HepG2 (cell line): ENCODE results near the gene LRRN2. TPM values are rescaled to one million over a fixed set of nuclear protein-coding genes. Genes with fewer than 3 reads are reported as not detected.

Experiments used
- ATAC-seq: fragments of 200-7000 bp; cut with Tn5 transposase; 3 replicates; pipeline ENCODE4 v1.9.1; 2020; ENCODE audit warnings: mild to moderate bottlenecking, moderate library complexity
- BruUV-seq: library from RNA; stranded (reverse); fragments of 400-500 nt; replicated peaks from 2 replicates; lab custom pipeline; 2021; lab: Mats Ljungman, UMichigan
- CTCF ChIA-PET: fragments of 300-600 bp; formaldehyde crosslinking; extraction: SDS; loops from one replicate; lab custom pipeline; 2021; ENCODE audit warnings: low total read pairs, inconsistent platforms, low intra/inter-chr PET ratio; lab: Yijun Ruan, JAX
- POLR2A ChIA-PET: fragments of 350-600 bp; sonication (Branson Sonifier 250); formaldehyde crosslinking; loops from one replicate; lab custom pipeline; 2020; ENCODE audit warnings: antibody characterized with exemption, inconsistent platforms; lab: Yijun Ruan, JAX
- DNase-seq: peaks from one replicate; pipeline ENCODE4 v3.0.0-alpha.2; 2015; ENCODE audit warnings: low spot score
- FAIRE-seq: peaks from 3 replicates; lab custom pipeline; 2011; peaks lifted over from hg19 to GRCh38; lab: Jason Lieb, UNC
- H2AFZ ChIP-seq: one replicate; pipeline ENCODE4 v1.6.1; 2011; ENCODE audit warnings: low read length, inconsistent platforms
- H3K27ac ChIP-seq: fragments of 300-600 bp; 3 replicates; pipeline ENCODE4 v1.8.0; 2011; ENCODE audit warnings: mixed run types, mild to moderate bottlenecking, mixed read lengths, low read length, inconsistent platforms; ENCODE audit not compliant: insufficient read depth; ENCODE audit errors: extremely low read length
- H3K27me3 ChIP-seq, 2 experiments: fragments of 200-600 bp in 1 of 2; 2 replicates in 1 of 2; 3 replicates in 1 of 2; pipeline versions ENCODE4 v1.6.0 to v1.8.0; 2011; ENCODE audit warnings: low read length in 2 of 2, mild to moderate bottlenecking in 2 of 2, moderate library complexity in 2 of 2, inconsistent platforms in 1 of 2; ENCODE audit not compliant: insufficient read depth in 2 of 2, control insufficient read depth in 1 of 2
- H3K36me3 ChIP-seq, 2 experiments: fragments of 200-600 bp in 1 of 2; replicated peaks in 1 of 2; 2 replicates in 1 of 2; 3 replicates in 1 of 2; pipeline versions ENCODE4 v1.5.1 to v1.8.0; 2011; ENCODE audit warnings: low read length in 2 of 2, inconsistent platforms in 1 of 2; ENCODE audit not compliant: insufficient read depth in 2 of 2, control insufficient read depth in 1 of 2
- H3K4me1 ChIP-seq: 2 replicates; pipeline ENCODE4 v1.5.1; 2012; ENCODE audit warnings: low read length, inconsistent platforms; ENCODE audit not compliant: insufficient read depth
- H3K4me2 ChIP-seq: 2 replicates; pipeline ENCODE4 v1.6.0; 2011; ENCODE audit warnings: low read depth, low read length, inconsistent platforms
- H3K4me3 ChIP-seq, 3 experiments: fragments of 200-600 bp in 1 of 3; sonication (generic), shearing (Covaris generic) in 1 of 3; replicated peaks in 1 of 3; 2 replicates each; pipeline ENCODE4 v1.5.1; 2011 to 2016; ENCODE audit warnings: low read length in 3 of 3, inconsistent platforms in 2 of 3, low read depth in 2 of 3, mild to moderate bottlenecking in 2 of 3, control low read depth in 1 of 3, mixed read lengths in 1 of 3; ENCODE audit not compliant: insufficient read depth in 1 of 3
- H3K79me2 ChIP-seq: one replicate; pipeline ENCODE4 v1.6.1; 2011; ENCODE audit warnings: low read length, inconsistent platforms; ENCODE audit not compliant: insufficient read depth
- H3K9ac ChIP-seq: 2 replicates; pipeline ENCODE4 v1.6.0; 2011; ENCODE audit warnings: mild to moderate bottlenecking, low read depth, low read length, inconsistent platforms; ENCODE audit not compliant: insufficient read depth
- H3K9me3 ChIP-seq: 2 replicates; pipeline ENCODE4 v1.5.1; 2012; ENCODE audit warnings: mild to moderate bottlenecking, low read length
- H4K20me1 ChIP-seq: 2 replicates; pipeline ENCODE4 v1.6.0; 2011; ENCODE audit warnings: inconsistent platforms, mild to moderate bottlenecking, low read length, moderate library complexity; ENCODE audit not compliant: insufficient read depth
- GATA4 ChIP-seq: sonication (generic); IDR thresholded peaks from 2 replicates; pipeline ENCODE4 v1.6.1; 2016; ENCODE audit warnings: antibody characterized with exemption, low read depth, borderline replicate concordance
- HNF1A ChIP-seq, 2 experiments: sonication (generic) in 1 of 2; formaldehyde crosslinking in 1 of 2; IDR thresholded peaks; 2 replicates each; pipeline versions ENCODE4 v1.4.0 to v1.6.1; 2016 to 2020; ENCODE audit warnings: borderline replicate concordance in 1 of 2, low read depth in 1 of 2, mild to moderate bottlenecking in 1 of 2, missing genetic modification reagents in 1 of 2
- KAT7 ChIP-seq: IDR thresholded peaks from 2 replicates; pipeline ENCODE4 v1.6.1; 2018; ENCODE audit warnings: borderline replicate concordance, missing compliant biosample characterization
- LRRFIP1 ChIP-seq: sonication (generic); formaldehyde crosslinking; conservative IDR thresholded peaks from 2 replicates; pipeline ENCODE4 v1.4.0; 2020; ENCODE audit warnings: missing genetic modification reagents
- RFXAP ChIP-seq: sonication (generic); formaldehyde crosslinking; IDR thresholded peaks from 2 replicates; pipeline ENCODE4 v1.4.0; 2020; ENCODE audit warnings: missing genetic modification reagents, borderline replicate concordance
- ZNF160 ChIP-seq: sonication (generic); formaldehyde crosslinking; IDR thresholded peaks from 2 replicates; pipeline ENCODE4 v1.8.0; 2022; ENCODE audit warnings: mild to moderate bottlenecking, inconsistent platforms, missing genetic modification reagents
- ZNF282 ChIP-seq: fragments of 450-650 bp; IDR thresholded peaks from 2 replicates; pipeline ENCODE4 v1.6.1; 2018; ENCODE audit not compliant: partially characterized antibody
- ZNF572 ChIP-seq: sonication (generic); formaldehyde crosslinking; IDR thresholded peaks from 2 replicates; pipeline ENCODE4 v1.5.1; 2020; ENCODE audit warnings: mild to moderate bottlenecking, missing genetic modification reagents
- ZNF614 ChIP-seq: IDR thresholded peaks from 2 replicates; pipeline ENCODE4 v1.6.1; 2018; ENCODE audit warnings: missing biosample characterization, missing genetic modification reagents, inconsistent platforms, borderline replicate concordance
- ZNF780A ChIP-seq: sonication (generic); formaldehyde crosslinking; IDR thresholded peaks from 2 replicates; pipeline ENCODE4 v1.8.0; 2022; ENCODE audit warnings: mild to moderate bottlenecking, missing genetic modification reagents, moderate library complexity
- WGBS: methylation state at CpG from one replicate; pipeline ENCODE4 v1.1.6; 2017; ENCODE audit warnings: low lambda C conversion rate; 5-methylcytosine and 5-hydroxymethylcytosine counted together
- in situ Hi-C: cut with HindIII; loops from 2 replicates; pipeline ENCODE4 v1.10.0; 2017; ENCODE audit warnings: low pct_unique_long_range_greater_than_20kb; ENCODE audit not compliant: extremely low pct_ligation_motif_present
- intact Hi-C: fragments of 100-400 bp; cut with micrococcal nuclease; formaldehyde crosslinking; loops from one replicate; pipeline ENCODE4 v1.10.0; 2022; ENCODE audit not compliant: unreplicated experiment
- polyA plus RNA-seq, 8 experiments: library from polyadenylated mRNA; depleted of rRNA in 3 of 8; stranded (reverse) in 7 of 8; unstranded in 1 of 8; fragments of >200 nt; fragmentation: Illumina TruSeq in 4 of 8; extraction: Trizol in 4 of 8; gene quantifications; 2 replicates each; pipeline versions ENCODE4 v1.2.1 to v1.2.3, GENCODE V29; 2011 to 2016; ENCODE audit warnings: low read depth in 4 of 8, missing spikeins in 1 of 8, mixed read lengths in 1 of 8; ENCODE audit not compliant: insufficient read depth in 1 of 8
- total RNA-seq, 5 experiments: library from RNA; depleted of rRNA; stranded (reverse); fragments of >200 nt; fragmentation: Illumina TruSeq; extraction: Trizol; gene quantifications; 2 replicates each; pipeline ENCODE4 v1.2.3, GENCODE V29; 2016; ENCODE audit warnings: low read depth in 1 of 5
- TF ChIP-seq, protein P1 (sequence below): sonication (generic); formaldehyde crosslinking; IDR thresholded peaks from 2 replicates; pipeline ENCODE4 v1.4.0; 2020; ENCODE audit warnings: missing genetic modification reagents

The LRRN2 gene
- total and polyA plus RNA-seq, 2 of the 13 experiments (the other 11 are each of a cell fraction or from before 2014, with no cell fraction given) = not detected

- WGBS = 61% methylated on average over 3 of the region's 3 CpGs
- no peak for DNase-seq
- no peak overlapping the region for H3K27ac ChIP-seq
- ChIA-PET CTCF (no interaction called here), POLR2A (no interaction called here)
- in situ Hi-C loops (no loop called here), intact Hi-C loops (no loop called here)
- H3K27me3 ChIP-seq = no peaks in the 10 kb centered on the region
- no peak overlapping the region for H2AFZ ChIP-seq
- FAIRE-seq = no peak
- no peaks in the 10 kb centered on the region for H3K36me3 ChIP-seq
- no peaks in the 10 kb centered on the region for H3K9me3 ChIP-seq
- no peak overlapping the region for H3K4me2 ChIP-seq
- no peak overlapping the region for H3K4me3 ChIP-seq
- BruUV-seq = no TSS peak
- H3K79me2 ChIP-seq = no peaks in the 10 kb centered on the region
- H3K9ac ChIP-seq = no peak overlapping the region
- no peaks in the 10 kb centered on the region for H3K4me1 ChIP-seq
- no peaks in the 10 kb centered on the region for H4K20me1 ChIP-seq
- ATAC-seq = no peak
- TF ChIP-seq, protein P1, sequence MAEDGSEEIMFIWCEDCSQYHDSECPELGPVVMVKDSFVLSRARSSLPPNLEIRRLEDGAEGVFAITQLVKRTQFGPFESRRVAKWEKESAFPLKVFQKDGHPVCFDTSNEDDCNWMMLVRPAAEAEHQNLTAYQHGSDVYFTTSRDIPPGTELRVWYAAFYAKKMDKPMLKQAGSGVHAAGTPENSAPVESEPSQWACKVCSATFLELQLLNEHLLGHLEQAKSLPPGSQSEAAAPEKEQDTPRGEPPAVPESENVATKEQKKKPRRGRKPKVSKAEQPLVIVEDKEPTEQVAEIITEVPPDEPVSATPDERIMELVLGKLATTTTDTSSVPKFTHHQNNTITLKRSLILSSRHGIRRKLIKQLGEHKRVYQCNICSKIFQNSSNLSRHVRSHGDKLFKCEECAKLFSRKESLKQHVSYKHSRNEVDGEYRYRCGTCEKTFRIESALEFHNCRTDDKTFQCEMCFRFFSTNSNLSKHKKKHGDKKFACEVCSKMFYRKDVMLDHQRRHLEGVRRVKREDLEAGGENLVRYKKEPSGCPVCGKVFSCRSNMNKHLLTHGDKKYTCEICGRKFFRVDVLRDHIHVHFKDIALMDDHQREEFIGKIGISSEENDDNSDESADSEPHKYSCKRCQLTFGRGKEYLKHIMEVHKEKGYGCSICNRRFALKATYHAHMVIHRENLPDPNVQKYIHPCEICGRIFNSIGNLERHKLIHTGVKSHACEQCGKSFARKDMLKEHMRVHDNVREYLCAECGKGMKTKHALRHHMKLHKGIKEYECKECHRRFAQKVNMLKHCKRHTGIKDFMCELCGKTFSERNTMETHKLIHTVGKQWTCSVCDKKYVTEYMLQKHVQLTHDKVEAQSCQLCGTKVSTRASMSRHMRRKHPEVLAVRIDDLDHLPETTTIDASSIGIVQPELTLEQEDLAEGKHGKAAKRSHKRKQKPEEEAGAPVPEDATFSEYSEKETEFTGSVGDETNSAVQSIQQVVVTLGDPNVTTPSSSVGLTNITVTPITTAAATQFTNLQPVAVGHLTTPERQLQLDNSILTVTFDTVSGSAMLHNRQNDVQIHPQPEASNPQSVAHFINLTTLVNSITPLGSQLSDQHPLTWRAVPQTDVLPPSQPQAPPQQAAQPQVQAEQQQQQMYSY (CRISPR knock-in tag) = no peak
- TF ChIP-seq ZNF614 (CRISPR knock-in tag) (no peak), KAT7 (CRISPR knock-in tag) (no peak), ZNF282 (no peak), GATA4 (no peak), RFXAP (CRISPR knock-in tag) (no peak), ZNF572 (CRISPR knock-in tag) (no peak), ZNF160 (CRISPR knock-in tag) (no peak), HNF1A (IDR thresholded peaks at IDR 0.05; ENCODE audit: low read depth) (no peak), HNF1A (CRISPR knock-in tag; IDR thresholded peaks at IDR 0.05; ENCODE audit: borderline replicate concordance) (no peak), LRRFIP1 (CRISPR knock-in tag) (no peak), ZNF780A (CRISPR knock-in tag) (no peak)
Measured at GRCh38 chr1:204581759-204582158, 103.8 kb downstream of the LRRN2 start.
